WI38 (cell line): ENCODE data around the gene TPST1.
"Not testable (repeated sequence)": the region's sequence is repeated elsewhere in the genome, so short reads cannot be mapped to it uniquely, and the experiment has no call there.

ENCODE experiments used
- H3K4me3 ChIP-seq: 2 replicates; pipeline ENCODE4 v1.5.1; 2011; ENCODE audit warnings: low read depth, mild to moderate bottlenecking, control low read depth, low read length
- TF ChIP-seq, protein P1 (sequence below): IDR thresholded peaks from 2 replicates; pipeline ENCODE4 v1.5.1; 2012; ENCODE audit warnings: low read depth, mild to moderate bottlenecking, control low read depth, low read length

Gene TPST1

DNA sequence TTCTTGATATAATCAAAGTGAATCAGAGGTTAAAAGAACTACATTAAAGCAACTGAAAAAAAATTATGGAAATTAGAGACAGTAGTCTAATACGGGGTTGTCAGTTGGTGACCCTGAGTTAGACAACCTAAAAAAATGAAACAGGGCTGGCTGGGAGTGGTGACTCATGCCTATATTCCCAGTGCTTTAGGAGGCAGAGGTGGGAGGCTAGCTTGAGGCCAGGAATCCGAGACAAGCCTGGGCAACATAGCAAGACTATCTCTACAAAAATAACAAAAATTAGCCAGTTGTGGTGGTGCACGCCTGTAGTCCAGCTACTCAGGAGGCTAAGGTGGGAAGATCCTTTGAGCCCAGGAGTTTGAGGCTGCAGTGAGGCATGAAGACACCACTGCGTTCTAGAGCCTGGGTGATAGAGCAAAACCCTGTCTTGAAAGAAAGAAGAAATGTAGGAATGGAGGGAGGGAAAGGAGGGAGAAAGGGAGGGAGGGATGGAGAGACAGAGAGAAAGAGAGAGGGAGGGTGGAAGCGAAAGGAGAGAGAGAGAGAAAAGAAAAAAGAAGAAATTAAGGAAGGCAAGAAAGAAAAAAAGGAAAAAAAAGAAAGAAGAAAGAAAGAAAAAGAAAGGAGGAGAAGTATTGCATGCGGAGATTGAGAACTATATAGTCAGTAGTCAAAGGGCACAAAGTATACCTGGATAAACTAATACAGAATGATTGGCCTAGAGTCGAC is 166.1 kb downstream of the TPST1 start:
- no peak overlapping the region for H3K4me3 ChIP-seq
- TF ChIP-seq, protein P1, sequence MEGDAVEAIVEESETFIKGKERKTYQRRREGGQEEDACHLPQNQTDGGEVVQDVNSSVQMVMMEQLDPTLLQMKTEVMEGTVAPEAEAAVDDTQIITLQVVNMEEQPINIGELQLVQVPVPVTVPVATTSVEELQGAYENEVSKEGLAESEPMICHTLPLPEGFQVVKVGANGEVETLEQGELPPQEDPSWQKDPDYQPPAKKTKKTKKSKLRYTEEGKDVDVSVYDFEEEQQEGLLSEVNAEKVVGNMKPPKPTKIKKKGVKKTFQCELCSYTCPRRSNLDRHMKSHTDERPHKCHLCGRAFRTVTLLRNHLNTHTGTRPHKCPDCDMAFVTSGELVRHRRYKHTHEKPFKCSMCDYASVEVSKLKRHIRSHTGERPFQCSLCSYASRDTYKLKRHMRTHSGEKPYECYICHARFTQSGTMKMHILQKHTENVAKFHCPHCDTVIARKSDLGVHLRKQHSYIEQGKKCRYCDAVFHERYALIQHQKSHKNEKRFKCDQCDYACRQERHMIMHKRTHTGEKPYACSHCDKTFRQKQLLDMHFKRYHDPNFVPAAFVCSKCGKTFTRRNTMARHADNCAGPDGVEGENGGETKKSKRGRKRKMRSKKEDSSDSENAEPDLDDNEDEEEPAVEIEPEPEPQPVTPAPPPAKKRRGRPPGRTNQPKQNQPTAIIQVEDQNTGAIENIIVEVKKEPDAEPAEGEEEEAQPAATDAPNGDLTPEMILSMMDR, result no peak

DNA sequence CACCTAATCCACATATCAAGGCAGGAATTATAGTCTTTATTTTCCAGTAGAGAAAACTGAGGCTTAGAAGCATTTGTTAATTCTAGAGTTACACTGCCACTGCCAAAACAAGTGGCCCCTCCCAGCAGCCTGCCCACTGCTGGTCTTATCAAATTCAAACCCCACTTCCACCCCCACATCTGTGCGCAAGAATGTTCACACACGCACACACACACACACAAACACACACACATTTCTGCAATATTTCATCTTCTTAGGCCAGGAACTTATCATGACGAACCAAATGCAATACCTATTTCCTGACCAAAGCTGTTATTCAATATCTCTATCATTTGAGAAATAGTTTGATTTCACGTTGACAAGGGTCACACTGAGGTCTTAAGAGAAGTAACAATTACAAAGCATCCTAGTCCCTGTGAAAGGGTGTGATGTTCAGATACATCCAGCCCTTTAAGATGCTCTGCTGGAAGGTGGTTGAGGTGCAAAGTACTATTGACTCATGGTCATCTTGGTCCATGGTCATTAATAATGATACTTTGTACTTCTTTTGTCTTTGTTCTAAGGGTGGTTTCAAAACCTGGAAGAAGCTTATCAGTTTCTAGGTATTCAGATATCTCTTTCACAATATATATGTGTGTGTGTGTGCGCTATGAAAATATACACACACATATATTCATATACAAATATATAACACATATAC is 169.2 kb downstream of the TPST1 start:
- H3K4me3 ChIP-seq, result not testable (repeated sequence)

DNA sequence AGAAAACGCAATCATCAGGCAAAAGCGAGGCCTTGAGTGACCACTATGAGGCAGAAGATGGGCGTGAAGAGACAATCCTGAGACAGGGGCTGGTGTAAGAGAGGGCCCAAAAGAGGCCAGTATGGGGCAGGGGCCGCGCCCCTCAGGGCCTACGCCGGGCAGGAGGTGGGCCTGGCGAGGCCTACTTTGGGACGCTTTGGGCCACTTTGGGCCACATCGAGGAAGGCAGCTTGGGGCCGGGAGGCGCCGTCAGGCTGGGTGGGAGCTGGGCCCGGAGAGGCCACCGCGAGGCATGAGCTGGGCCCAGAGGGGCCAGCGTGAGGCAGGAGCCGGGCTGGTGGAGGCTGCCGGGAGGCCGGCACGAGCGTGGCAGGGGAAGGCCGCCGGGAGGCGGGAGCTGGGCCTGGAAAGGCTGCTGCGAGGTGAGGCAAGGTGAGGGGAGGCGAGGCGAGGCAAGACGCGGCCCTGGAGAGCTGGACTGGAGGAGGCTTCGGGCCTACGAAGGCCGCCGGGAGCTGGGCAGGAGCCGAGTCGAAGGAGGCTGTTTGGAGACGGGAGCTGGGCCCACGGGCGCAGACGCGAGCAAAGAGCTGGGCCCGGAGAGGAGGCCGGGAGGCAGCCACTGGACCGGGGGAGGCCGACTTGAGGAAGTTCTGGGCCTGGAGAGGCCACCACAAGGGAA is 171.3 kb downstream of the TPST1 start:
- no peak overlapping the region for H3K4me3 ChIP-seq
- TF ChIP-seq, protein P1, result no peak

DNA sequence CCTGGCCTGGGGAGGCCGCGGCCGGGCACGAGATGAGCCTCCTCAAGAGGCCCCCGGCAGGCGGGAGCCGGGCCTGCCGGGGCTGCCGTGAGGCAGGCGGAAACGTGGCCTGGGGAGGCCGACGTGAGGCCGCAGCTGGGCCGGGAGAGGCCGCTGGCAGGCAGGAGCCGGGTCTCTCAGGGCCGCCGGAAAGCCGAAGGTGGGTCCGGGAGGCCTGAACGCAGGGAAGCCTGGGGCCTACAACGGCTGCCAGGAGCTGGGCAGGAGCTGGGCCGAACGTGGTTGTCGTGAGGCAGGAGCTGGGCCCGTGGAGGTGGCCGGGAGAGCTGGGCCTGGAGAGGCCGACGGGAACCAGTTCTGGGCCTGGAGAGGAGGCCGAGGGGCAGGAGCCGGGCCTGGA is 171.9 kb downstream of the TPST1 start:
- TF ChIP-seq, protein P1, result no peak
- H3K4me3 ChIP-seq, result no peak overlapping the region

DNA sequence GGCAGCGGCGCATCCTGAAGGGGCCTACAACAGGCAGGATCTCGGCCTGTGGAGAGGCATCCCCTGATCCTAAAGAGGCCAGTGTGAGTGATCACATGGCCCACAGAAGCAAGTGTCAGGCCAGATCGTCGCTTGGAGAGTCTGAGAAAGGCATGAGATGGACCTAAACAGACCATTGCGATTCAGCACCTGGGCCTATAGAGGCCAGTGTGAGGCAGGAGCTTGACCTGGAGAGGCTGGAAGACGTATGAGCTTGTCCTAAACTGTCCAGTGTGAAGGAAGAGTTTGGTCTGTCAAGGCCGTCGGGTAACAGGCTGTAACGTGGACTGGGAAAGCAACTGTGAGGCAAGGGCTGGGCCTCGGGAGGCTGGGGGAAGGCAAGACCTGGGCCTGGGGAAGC is 172.6 kb downstream of the TPST1 start:
- TF ChIP-seq, protein P1, result no peak
- no peak overlapping the region for H3K4me3 ChIP-seq

DNA sequence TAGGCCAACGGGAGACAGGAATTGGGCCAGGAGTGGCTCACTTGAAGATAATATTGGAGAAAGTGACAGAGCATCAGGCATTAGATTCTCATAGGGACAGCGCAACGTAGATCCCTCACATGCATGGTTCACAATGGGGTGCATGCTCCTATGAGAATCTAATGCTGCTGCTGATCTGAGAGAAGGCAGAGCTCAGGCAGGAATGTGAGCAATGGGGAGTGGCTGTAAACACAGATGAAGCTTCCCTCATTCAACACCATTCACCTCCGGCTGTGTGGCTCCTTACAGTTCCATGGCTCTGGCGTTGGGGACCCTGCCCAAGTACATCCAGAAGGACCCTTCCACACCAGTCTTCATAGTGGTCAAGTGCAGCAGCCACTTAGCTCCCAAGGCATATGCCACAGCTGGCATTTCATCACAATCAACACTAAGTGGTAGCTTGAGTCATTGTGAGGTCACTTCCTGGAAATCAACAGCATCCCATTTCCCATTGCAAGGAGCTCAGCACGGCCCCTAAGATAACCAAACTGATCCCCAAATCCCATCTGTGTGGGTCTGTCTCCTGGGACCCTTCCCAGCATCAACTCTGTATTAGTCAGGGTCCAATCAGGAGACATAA is 174.5 kb downstream of the TPST1 start:
- TF ChIP-seq, protein P1, result no peak
- H3K4me3 ChIP-seq, result no peak overlapping the region

DNA sequence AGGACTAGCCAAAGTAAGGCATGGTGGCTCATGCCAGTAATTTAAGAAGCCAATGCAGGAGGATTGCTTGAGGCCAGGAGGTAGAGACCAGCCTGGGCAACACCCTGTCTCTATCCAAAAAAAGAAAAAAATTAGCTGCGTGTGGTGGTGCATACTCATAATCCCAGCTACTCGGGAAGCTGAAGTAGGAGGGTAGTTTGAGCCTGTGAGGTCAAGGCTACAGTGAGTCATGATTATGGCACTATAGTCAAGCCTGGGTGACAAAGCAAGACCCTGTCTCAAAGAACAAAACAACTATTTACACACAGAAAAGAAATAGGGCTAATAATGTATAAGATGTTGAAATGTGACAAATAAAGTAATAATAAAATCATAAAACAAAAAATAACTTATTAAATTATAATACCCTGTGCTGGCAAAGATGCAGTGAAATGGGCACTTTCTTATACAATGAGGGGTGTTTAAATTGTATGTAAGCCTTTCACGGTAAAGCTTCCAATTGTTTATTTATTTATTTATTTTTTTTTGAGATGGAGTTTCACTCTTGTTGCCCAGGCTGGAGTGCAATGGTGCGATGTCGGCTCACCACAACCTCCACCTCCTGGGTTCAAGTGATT is 175.2 kb downstream of the TPST1 start:
- TF ChIP-seq, protein P1, result no peak
- no peak overlapping the region for H3K4me3 ChIP-seq

DNA sequence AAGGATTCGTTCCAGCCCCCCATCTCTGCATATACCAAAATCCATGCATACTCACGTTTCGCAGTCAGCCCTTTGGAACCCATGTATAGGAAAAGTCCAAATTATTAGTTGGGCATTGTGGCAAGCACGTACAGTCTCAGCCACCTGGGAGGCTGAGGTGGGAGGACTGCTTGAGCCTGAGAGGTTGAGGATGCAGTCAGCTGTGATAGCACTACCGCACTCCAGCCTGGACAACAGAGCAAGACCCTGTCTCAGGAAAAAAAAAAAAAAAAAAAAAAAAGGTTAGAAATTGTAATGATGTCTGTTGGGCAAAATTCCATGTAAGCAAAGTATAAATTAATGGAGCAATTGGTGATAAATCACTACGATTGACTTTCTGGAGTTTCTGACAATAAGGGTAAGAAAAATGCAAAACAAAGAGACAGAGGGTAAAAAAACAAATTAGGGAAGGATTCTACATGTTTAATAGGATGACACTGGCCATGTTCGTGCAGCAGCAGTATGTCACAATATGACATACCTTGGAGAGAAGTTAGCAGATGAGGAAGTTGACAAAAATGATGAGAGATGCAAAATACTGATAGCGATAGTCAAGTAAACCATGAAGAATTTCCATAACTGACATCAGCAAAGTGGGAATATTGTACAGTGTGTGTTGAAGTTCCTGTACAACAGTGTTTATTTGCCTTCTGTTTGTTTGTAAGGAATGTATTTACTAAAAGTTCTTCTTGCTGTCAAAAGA is 177.2 kb downstream of the TPST1 start:
- H3K4me3 ChIP-seq, result not testable (repeated sequence)

DNA sequence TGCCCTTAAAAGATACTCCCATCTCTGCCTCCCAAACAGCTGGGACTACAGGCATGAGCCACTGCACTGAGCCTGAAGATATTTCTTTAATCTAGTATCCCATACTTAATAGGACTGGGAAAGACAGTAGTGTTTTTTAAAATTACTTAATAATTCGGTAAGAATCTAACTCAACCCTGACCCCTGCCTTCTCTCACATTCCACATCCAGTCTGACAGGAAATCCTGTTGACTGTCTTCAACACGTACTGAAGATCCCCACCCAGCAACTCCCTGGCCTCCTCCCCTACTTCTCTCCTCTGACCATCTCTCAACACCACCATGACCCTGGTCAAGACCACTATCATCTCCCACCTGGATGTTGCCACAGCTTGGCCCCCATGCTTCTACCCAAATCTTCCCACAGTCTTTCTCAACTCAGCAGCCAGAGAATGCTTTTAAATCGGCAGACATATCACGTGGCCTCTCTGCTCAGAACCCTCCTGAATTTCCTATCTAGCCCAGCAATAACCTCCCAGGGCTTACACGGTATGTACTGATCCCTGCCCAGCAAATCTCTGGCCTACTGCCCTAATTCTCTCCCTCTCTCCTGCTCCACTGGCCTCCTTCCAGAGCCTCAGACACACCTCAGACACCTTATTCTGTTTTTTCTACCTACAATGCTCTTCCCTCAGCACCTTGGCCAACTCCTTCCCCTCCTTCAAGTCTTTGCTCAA is 180.2 kb downstream of the TPST1 start:
- H3K4me3 ChIP-seq, result not testable (repeated sequence)

DNA sequence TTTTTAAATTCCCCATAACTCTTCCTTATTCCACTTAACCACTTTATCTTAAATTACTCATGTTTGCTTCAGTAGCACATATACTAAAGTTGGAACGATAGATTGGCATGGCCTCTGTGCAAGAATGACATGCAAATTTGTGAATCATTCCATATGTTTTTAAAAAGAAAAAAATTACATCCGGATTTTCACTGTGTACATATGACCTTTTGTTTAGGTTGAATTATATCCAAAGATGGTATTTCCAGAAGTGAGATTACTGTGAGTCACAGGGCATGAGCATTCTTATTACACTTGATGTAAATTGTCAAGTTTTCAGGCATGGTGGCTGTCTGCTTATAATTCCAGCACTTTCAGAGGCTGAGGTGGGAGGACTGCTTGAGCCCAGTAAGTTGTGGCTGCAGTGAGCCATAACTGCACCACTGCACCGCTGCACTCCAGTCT is 190.0 kb downstream of the TPST1 start:
- H3K4me3 ChIP-seq, result not testable (repeated sequence)
